CD4-positive, alpha-beta T cell treated with Interleukin-12 subunit alpha and Interleukin-12 subunit beta, for 1 hour (primary cell): Measurements from ENCODE around the gene PTPRM.

Experiments
- DNase-seq: peaks from one replicate; pipeline ENCODE4 v3.0.0-alpha.2; 2020

PTPRM gene

GRCh38 chr18:7870266-7870665 lies 303.1 kb downstream of the PTPRM start:
- DNase-seq: no peak

GRCh38 chr18:7870855-7871254 lies 303.7 kb downstream of the PTPRM start:
- DNase-seq: no peak

GRCh38 chr18:7871560-7872456 lies 304.7 kb downstream of the PTPRM start:
- no peak for DNase-seq

- DNase-seq: no peak
Measured at GRCh38 chr18:7872569-7872968, 305.5 kb downstream of the PTPRM start.

GRCh38 chr18:7873316-7873715 lies 306.2 kb downstream of the PTPRM start:
- DNase-seq: no peak

GRCh38 chr18:7876354-7877104 lies 309.4 kb downstream of the PTPRM start:
- DNase-seq: no peak

GRCh38 chr18:7877609-7878008 lies 310.5 kb downstream of the PTPRM start:
- no peak for DNase-seq

GRCh38 chr18:7878265-7879211 lies 311.4 kb downstream of the PTPRM start:
- DNase-seq: no peak

- DNase-seq: no peak
Measured at GRCh38 chr18:7879717-7880116, 312.6 kb downstream of the PTPRM start.

- DNase-seq: no peak
Measured at GRCh38 chr18:7885865-7886264, 318.7 kb downstream of the PTPRM start.

GRCh38 chr18:7886436-7886835 lies 319.3 kb downstream of the PTPRM start:
- DNase-seq: no peak

GRCh38 chr18:7889515-7889914 lies 322.4 kb downstream of the PTPRM start:
- DNase-seq: no peak

GRCh38 chr18:7890075-7890474 lies 323.0 kb downstream of the PTPRM start:
- no peak for DNase-seq

GRCh38 chr18:7892556-7892955 lies 325.4 kb downstream of the PTPRM start:
- no peak for DNase-seq

GRCh38 chr18:7894592-7894991 lies 327.5 kb downstream of the PTPRM start:
- DNase-seq: no peak

- no peak for DNase-seq
Measured at GRCh38 chr18:7895346-7895745, 328.2 kb downstream of the PTPRM start.

- no peak for DNase-seq
Measured at GRCh38 chr18:7896161-7896560, 329.0 kb downstream of the PTPRM start.

GRCh38 chr18:7896805-7897518 lies 329.8 kb downstream of the PTPRM start:
- no peak for DNase-seq

GRCh38 chr18:7898181-7898580 lies 331.1 kb downstream of the PTPRM start:
- no peak for DNase-seq

GRCh38 chr18:7899078-7899477 lies 332.0 kb downstream of the PTPRM start:
- no peak for DNase-seq

- no peak for DNase-seq
Measured at GRCh38 chr18:7900091-7900490, 333.0 kb downstream of the PTPRM start.

GRCh38 chr18:7901657-7902056 lies 334.5 kb downstream of the PTPRM start:
- no peak for DNase-seq
